HepG2 (cell line): ENCODE results near the gene EIF4A3. TPM values are rescaled to one million over a fixed set of nuclear protein-coding genes. Genes with fewer than 3 reads are reported as not detected.

ENCODE experiments used
- CENPT ChIP-seq: sonication (generic); formaldehyde crosslinking; IDR thresholded peaks from 2 replicates; pipeline ENCODE4 v1.8.0; 2022; ENCODE audit warnings: low read depth, mild to moderate bottlenecking, moderate library complexity, missing genetic modification reagents
- HOXA9 ChIP-seq: sonication (generic); formaldehyde crosslinking; IDR thresholded peaks from 2 replicates; pipeline ENCODE4 v1.8.1; 2022; ENCODE audit warnings: missing genetic modification reagents, mild to moderate bottlenecking, moderate library complexity, borderline replicate concordance
- KDM2A ChIP-seq: sonication (generic); formaldehyde crosslinking; IDR thresholded peaks from 2 replicates; pipeline ENCODE4 v1.4.0; 2020; ENCODE audit warnings: low read depth, missing genetic modification reagents, borderline replicate concordance
- MLLT10 ChIP-seq: sonication (generic); formaldehyde crosslinking; IDR thresholded peaks from 2 replicates; pipeline ENCODE4 v1.4.0; 2020; ENCODE audit warnings: missing genetic modification reagents
- PBX2 ChIP-seq: IDR thresholded peaks from 2 replicates; pipeline ENCODE4 v1.6.1; 2016; ENCODE audit warnings: control low read depth
- PRDM4 ChIP-seq: sonication (generic); formaldehyde crosslinking; IDR thresholded peaks from 2 replicates; pipeline ENCODE4 v1.9.0; 2021; ENCODE audit warnings: missing genetic modification reagents, borderline replicate concordance
- SALL1 ChIP-seq: sonication (generic); formaldehyde crosslinking; IDR thresholded peaks from 2 replicates; pipeline ENCODE4 v1.8.0; 2022; ENCODE audit warnings: mild to moderate bottlenecking, missing genetic modification reagents
- SMARCE1 ChIP-seq: fragments of 450-650 bp; IDR thresholded peaks from 2 replicates; pipeline ENCODE4 v1.6.1; 2017; ENCODE audit warnings: borderline replicate concordance
- U2AF1 ChIP-seq: fragments of 200-400 bp; formaldehyde crosslinking; optimal IDR thresholded peaks from 2 replicates; pipeline ENCODE3; 2017; ENCODE audit warnings: mild to moderate bottlenecking, low read depth, low read length
- ZBTB42 ChIP-seq: sonication (generic); formaldehyde crosslinking; IDR thresholded peaks from 2 replicates; pipeline ENCODE4 v1.5.0; 2020; ENCODE audit warnings: mild to moderate bottlenecking, missing genetic modification reagents
- ZNF276 ChIP-seq: sonication (generic); formaldehyde crosslinking; IDR thresholded peaks from 2 replicates; pipeline ENCODE4 v1.4.0; 2020; ENCODE audit warnings: mild to moderate bottlenecking, low read depth, missing genetic modification reagents
- ZNF281 ChIP-seq: sonication (generic); formaldehyde crosslinking; IDR thresholded peaks from 2 replicates; pipeline ENCODE4 v1.4.0; 2020; ENCODE audit warnings: missing genetic modification reagents, borderline replicate concordance
- ZNF317 ChIP-seq: sonication (generic); formaldehyde crosslinking; IDR thresholded peaks from 2 replicates; pipeline ENCODE4 v1.5.0; 2020; ENCODE audit warnings: mild to moderate bottlenecking, missing genetic modification reagents
- ZNF337 ChIP-seq: sonication (generic); formaldehyde crosslinking; IDR thresholded peaks from 2 replicates; pipeline ENCODE4 v1.5.1; 2020; ENCODE audit warnings: missing genetic modification reagents, low read depth, mild to moderate bottlenecking, borderline replicate concordance
- ZNF530 ChIP-seq: sonication (generic); formaldehyde crosslinking; IDR thresholded peaks from 2 replicates; pipeline ENCODE4 v1.5.0; 2020; ENCODE audit warnings: low read depth, mild to moderate bottlenecking, missing genetic modification reagents
- ZNF619 ChIP-seq: sonication (generic); formaldehyde crosslinking; IDR thresholded peaks from 2 replicates; pipeline ENCODE4 v1.4.0; 2020; ENCODE audit warnings: mild to moderate bottlenecking, missing genetic modification reagents
- ZNF816 ChIP-seq: sonication (generic); formaldehyde crosslinking; IDR thresholded peaks from 2 replicates; pipeline ENCODE4 v1.8.0; 2022; ENCODE audit warnings: missing genetic modification reagents, mild to moderate bottlenecking, borderline replicate concordance
- polyA plus RNA-seq, 8 experiments: library from polyadenylated mRNA; depleted of rRNA in 3 of 8; stranded (reverse) in 7 of 8; unstranded in 1 of 8; fragments of >200 nt; fragmentation: Illumina TruSeq in 4 of 8; extraction: Trizol in 4 of 8; gene quantifications; 2 replicates each; pipeline versions ENCODE4 v1.2.1 to v1.2.3, GENCODE V29; 2011 to 2016; ENCODE audit warnings: low read depth in 4 of 8, missing spikeins in 1 of 8, mixed read lengths in 1 of 8; ENCODE audit not compliant: insufficient read depth in 1 of 8
- total RNA-seq, 5 experiments: library from RNA; depleted of rRNA; stranded (reverse); fragments of >200 nt; fragmentation: Illumina TruSeq; extraction: Trizol; gene quantifications; 2 replicates each; pipeline ENCODE4 v1.2.3, GENCODE V29; 2016; ENCODE audit warnings: low read depth in 1 of 5

The EIF4A3 gene
- total and polyA plus RNA-seq, 2 of the 13 experiments (the other 11 are each of a cell fraction or from before 2014, with no cell fraction given) = 145 to 187 TPM

GRCh38 chr17:80101011-80101945 lies 45.6 kb downstream of the EIF4A3 start, which contains the start of gene GAA (continued):
- no peak for TF ChIP-seq PBX2 (CRISPR knock-in tag)
- TF ChIP-seq ZNF317 (CRISPR knock-in tag) = no peak
- no peak for TF ChIP-seq HOXA9
- TF ChIP-seq ZNF276 = peak; percentile 29; the same call in 1 of the 2 replicates
- peak; percentile 73 for TF ChIP-seq SALL1 (CRISPR knock-in tag)
- TF ChIP-seq SMARCE1 = no peak
- TF ChIP-seq CENPT (CRISPR knock-in tag) = no peak
- no peak; the same call in 1 of the 2 replicates for TF ChIP-seq ZBTB42 (CRISPR knock-in tag)
- TF ChIP-seq ZNF337 (CRISPR knock-in tag) = no peak
- TF ChIP-seq KDM2A (CRISPR knock-in tag) = peak; percentile 53; the same call in 1 of the 2 replicates
- TF ChIP-seq MLLT10 = no peak
- TF ChIP-seq PRDM4 = no peak
- no peak for TF ChIP-seq ZNF281
- 0 out of 2 replicates have a peak, but pooled peaks have one; percentile 40 for TF ChIP-seq ZNF619
- peak; percentile 62; the same call in 1 of the 2 replicates for TF ChIP-seq ZNF816 (CRISPR knock-in tag)
- 0 out of 2 replicates have a peak, but pooled peaks have one; percentile 47 for TF ChIP-seq ZNF530 (CRISPR knock-in tag)
- TF ChIP-seq U2AF1 = no peak
